ENCODE data around the gene TRERF1.

The TRERF1 gene

DNA sequence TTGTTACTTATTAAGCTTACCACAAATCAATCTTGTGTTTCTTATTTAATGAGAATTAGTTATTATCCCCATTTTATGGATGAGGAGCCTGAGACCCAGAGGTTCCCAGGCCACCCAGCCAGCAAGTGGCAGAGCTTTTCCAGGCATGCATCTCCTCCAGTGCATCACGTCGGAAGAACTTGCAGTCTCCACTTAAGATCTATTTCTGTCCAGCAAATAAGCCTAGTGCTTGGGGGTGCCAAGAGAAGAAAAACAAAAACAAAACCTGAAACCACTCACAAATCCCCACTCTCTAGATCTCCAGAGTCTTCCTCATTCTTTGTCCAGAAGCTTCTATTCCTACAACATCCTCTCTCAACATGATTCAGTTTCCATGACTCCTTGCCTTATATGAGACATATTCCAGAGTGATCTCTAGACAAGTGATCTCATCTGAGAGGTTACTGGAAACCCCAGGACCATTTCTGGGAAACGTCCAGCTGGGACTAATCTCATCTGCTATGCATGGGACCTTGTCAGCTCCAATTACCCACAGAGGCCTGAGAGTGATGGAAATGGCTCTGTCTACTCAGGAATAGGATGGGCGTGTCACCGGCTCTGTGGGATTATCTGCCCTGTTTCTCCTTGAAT, 261.1 kb downstream of the TRERF1 start:
- DNase-seq (ENCODE audit: low spot score) = no peak

DNA sequence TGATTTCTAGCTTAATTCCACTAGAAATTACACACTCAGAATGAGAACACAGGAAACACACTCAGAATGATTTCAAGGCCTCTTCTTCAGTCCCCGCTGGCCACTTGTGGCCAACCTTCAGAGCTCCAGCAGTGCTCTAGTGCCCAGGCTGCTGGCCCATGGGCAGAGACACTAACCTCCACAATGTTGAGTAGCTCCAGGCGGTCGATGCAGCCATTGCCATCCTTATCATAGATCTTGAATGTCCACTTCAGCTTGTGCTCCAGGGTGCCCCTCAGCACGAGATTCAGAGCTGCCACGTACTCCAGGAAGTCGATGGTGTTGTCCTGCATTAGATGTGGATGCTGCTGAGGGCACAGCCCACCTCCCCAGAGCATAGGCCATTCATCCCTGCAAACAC, 263.3 kb downstream of the TRERF1 start:
- DNase-seq (ENCODE audit: low spot score) = no peak

DNA sequence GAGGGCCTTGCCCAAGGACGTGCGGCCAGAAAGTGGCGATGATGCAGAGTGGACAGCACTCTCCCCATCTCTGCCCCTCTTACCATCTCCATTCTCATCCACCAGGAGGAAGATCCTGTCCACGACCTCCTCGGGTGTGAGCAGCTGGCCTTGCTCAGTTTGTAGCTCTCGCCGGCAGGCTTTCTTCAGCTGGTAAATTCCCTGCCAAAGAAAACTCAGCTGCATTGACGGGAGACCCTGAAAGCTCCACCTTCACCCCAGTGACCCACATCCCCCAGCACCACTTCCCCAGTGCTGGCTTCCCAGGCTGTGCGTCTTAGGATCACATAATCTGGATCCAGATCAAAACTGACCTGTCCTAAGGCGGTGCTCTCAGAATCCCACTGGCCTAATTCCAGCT, 266.1 kb downstream of the TRERF1 start:
- DNase-seq (ENCODE audit: low spot score) = no peak

GRCh38 chr6:42184475-42184874, 267.3 kb downstream of the TRERF1 start:
- no peak for DNase-seq (ENCODE audit: low spot score)

DNA sequence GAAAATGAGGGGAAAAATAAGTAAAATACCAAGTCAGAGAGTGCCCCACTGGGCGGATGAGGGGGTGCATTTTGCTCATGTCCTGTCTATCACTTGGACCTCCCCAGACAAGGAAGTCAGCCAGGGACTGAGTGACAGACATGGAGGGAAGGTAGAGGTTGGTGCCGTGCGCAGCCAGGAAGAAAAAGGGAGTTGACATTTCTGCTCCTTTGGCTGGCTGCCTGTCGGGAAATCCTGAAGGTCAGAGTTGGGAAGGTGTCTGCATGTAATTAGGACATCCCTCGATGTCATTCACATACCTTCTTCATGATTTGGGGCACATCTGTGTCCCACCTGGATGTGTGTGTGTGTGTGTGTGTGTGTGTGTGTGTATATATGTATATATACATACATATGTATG, 269.6 kb downstream of the TRERF1 start:
- no peak for DNase-seq (ENCODE audit: low spot score)

DNA sequence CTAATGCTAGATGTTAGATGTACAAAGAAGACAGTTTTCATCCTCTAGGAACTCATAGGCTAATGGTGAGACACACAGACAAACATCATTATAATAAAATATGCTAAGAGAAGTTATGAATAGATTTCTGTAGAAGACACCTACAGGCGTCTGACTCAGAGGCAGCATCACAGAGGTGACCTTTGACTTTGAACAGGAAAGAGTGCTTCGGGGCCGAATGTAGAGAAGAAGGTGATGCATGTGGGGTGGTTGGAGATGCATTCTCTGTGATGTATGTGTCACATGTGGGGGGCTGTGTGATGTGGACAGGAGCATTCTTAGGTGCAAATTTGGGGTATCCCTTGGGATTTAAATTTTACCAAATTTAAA, 271.8 kb downstream of the TRERF1 start:
- DNase-seq (ENCODE audit: low spot score) = no peak

- DNase-seq (ENCODE audit: low spot score) = no peak
Observed at GRCh38 chr6:42179261-42179944, 272.3 kb downstream of the TRERF1 start.

GRCh38 chr6:42177514-42178364, 274.0 kb downstream of the TRERF1 start:
- DNase-seq (ENCODE audit: low spot score) = no peak

DNA sequence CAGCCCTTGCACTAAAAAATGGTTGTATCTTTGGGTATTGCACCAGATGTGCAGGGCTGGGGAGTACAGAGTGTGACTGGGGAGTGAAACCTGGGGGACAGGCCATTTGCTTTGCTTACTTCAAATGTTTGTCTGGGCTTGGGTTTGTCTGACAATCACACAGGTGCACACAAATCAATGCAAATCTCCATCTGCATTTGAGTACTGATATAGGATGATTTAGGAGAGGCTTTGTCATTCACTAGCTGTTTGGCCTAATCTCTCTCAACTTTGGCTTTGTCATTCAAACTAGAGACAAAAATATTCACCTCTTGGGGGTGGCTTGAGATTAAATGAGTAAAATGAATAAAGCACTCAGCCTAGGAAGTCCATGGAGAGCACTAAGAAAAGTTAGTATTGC, 274.7 kb downstream of the TRERF1 start:
- DNase-seq (ENCODE audit: low spot score) = no peak

DNA sequence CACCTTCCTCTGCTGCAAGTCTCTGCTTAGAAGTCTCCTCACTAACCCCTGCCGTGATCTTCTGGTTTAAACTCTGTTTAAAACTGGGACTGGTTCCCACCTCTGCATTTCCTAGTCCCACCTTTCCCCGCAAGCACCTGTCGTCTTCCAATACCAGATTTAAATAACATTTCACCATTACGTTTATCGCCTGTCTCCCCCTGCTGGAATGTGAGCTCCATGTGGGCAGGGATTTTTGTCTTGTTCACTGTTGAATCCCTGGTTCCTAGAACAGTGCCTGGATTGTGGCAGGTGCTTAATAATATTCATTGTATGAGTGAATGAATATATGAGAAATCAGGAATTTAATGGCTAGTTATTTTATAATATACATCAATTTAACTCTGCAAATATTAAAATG, 275.9 kb downstream of the TRERF1 start:
- DNase-seq (ENCODE audit: low spot score) = no peak

All from CD4-positive, alpha-beta T cell treated with Interleukin-15 for 4 hours (primary cell).